AG08395 (cell line): Measurements from ENCODE around the gene RIPK4.
A peak's percentile ranks its signal among the peaks of the same experiment; 100 is the strongest.

Source experiments
- DNase-seq: peaks from one replicate; pipeline ENCODE4 v3.0.0; 2012; ENCODE audit warnings: mixed read lengths, low spot score

RIPK4 gene

GRCh38 chr21:41766883-41767605, at the start of gene RIPK4:
RIPK4 (minus strand) TSS chr21:41767052; CDS start chr21:41767041, 11 bp downstream.
- peak; percentile 61 for DNase-seq

- no peak for DNase-seq
These were observed 49.1 kb upstream of the RIPK4 start for GRCh38 chr21:41815652-41816582.

- DNase-seq = no peak
These were observed 46.4 kb upstream of the RIPK4 start for GRCh38 chr21:41813226-41813625.

GRCh38 chr21:41812679-41813078, 45.8 kb upstream of the RIPK4 start:
- DNase-seq = no peak

- DNase-seq = no peak
These were observed 43.7 kb upstream of the RIPK4 start for GRCh38 chr21:41810597-41810932.

- no peak for DNase-seq
These were observed 43.2 kb upstream of the RIPK4 start for GRCh38 chr21:41809891-41810596.

- DNase-seq = no peak
These were observed 42.0 kb upstream of the RIPK4 start for GRCh38 chr21:41808846-41809245.

GRCh38 chr21:41808094-41808493, 41.2 kb upstream of the RIPK4 start:
- DNase-seq = no peak

- no peak for DNase-seq
These were observed 39.9 kb upstream of the RIPK4 start for GRCh38 chr21:41806773-41807172.

- no peak for DNase-seq
These were observed 38.8 kb upstream of the RIPK4 start for GRCh38 chr21:41805643-41806042.

- no peak for DNase-seq
These were observed 38.2 kb upstream of the RIPK4 start for GRCh38 chr21:41805038-41805437.

GRCh38 chr21:41804381-41804780, 37.5 kb upstream of the RIPK4 start:
- no peak for DNase-seq

GRCh38 chr21:41803316-41803715, 36.5 kb upstream of the RIPK4 start:
- peak; percentile 24 for DNase-seq

- DNase-seq = peak; percentile 67
These were observed 35.8 kb upstream of the RIPK4 start for GRCh38 chr21:41802684-41803083.

GRCh38 chr21:41802198-41802584, 35.3 kb upstream of the RIPK4 start:
- DNase-seq = no peak

GRCh38 chr21:41801321-41802197, 34.7 kb upstream of the RIPK4 start:
- DNase-seq = no peak

- no peak for DNase-seq
These were observed 33.8 kb upstream of the RIPK4 start for GRCh38 chr21:41800425-41801320.

GRCh38 chr21:41799763-41800162, 32.9 kb upstream of the RIPK4 start:
- DNase-seq = no peak

- no peak for DNase-seq
These were observed 31.5 kb upstream of the RIPK4 start for GRCh38 chr21:41798326-41798725.

GRCh38 chr21:41796476-41797080, 29.7 kb upstream of the RIPK4 start:
- DNase-seq = no peak
